Thoracic aorta (tissue), 2 donors: ENCODE measurements around the gene DLG4. TPM values are rescaled to one million over a fixed set of nuclear protein-coding genes. Genes with fewer than 3 reads are reported as not detected.
A peak's percentile ranks its signal among the peaks of the same experiment; 100 is the strongest.

ENCODE experiments used
- ATAC-seq: fragments of 150-250 bp; one replicate; pipeline ENCODE4 v1.8.0; 2017; ENCODE audit warnings: low read depth; ENCODE audit not compliant: insufficient number of reproducible peaks, low FRiP score
- DNase-seq: peaks from one replicate; pipeline ENCODE4 v3.0.0-alpha.2; 2020; ENCODE audit warnings: low spot score
- H3K27ac ChIP-seq, 2 donors: fragments of 200-600 bp; sonication (generic); 1 replicate in 1 of 2; 2 replicates in 1 of 2; pipeline ENCODE4 v1.5.1; 2016; ENCODE audit warnings: mild to moderate bottlenecking in 2 of 2, moderate library complexity in 2 of 2
- H3K27me3 ChIP-seq: fragments of 200-600 bp; sonication (generic); replicated peaks from 2 replicates; pipeline ENCODE4 v1.6.0; 2016; ENCODE audit warnings: mild to moderate bottlenecking; ENCODE audit not compliant: insufficient read depth
- H3K36me3 ChIP-seq: fragments of 200-600 bp; sonication (generic); one replicate; pipeline ENCODE4 v1.5.1; 2016
- H3K4me1 ChIP-seq, 2 donors: fragments of 200-600 bp; sonication (generic); 1 replicate in 1 of 2; 2 replicates in 1 of 2; pipeline versions ENCODE4 v1.5.1 to v1.6.0; 2016; ENCODE audit warnings: low read depth in 2 of 2, mild to moderate bottlenecking in 1 of 2; ENCODE audit not compliant: control insufficient read depth in 1 of 2
- H3K4me3 ChIP-seq: fragments of 200-600 bp; sonication (generic); 2 replicates; pipeline ENCODE4 v1.5.1; 2016; ENCODE audit warnings: mild to moderate bottlenecking
- H3K9me3 ChIP-seq: fragments of 200-600 bp; sonication (generic); 2 replicates; pipeline ENCODE4 v1.5.1; 2016
- CTCF ChIP-seq: fragments of 200-600 bp; sonication (generic); IDR thresholded peaks from one replicate; pipeline ENCODE4 v1.5.1; 2019; ENCODE audit warnings: antibody characterized with exemption
- total RNA-seq, 2 donors: library from RNA; depleted of rRNA; stranded (reverse); fragments of >200 nt; gene quantifications; one replicate each; pipeline versions ENCODE4 v1.1.0 to v1.2.3, GENCODE V29; 2016

The DLG4 gene
- total RNA-seq, 2 donors from 2014 or later, result 14.0 to 14.8 TPM

- no peak overlapping the region for H3K27ac ChIP-seq
These were observed 12.3 kb downstream of the DLG4 start for GRCh38 chr17:7207120-7208001.

GRCh38 chr17:7205561-7205960 lies 14.1 kb downstream of the DLG4 start:
- no peaks in the 10 kb centered on the region for H3K9me3 ChIP-seq
- H3K36me3 ChIP-seq, result peaks cover 9% of the 10 kb centered on the region
- H3K4me1 ChIP-seq, result peaks cover 0 to 8% of the 10 kb centered on the region in 2 donors
- peak overlapping the region in 1 of 2 donors; percentile 42 for H3K27ac ChIP-seq
- no peak for TF ChIP-seq CTCF
- no peak for ATAC-seq
- H3K4me3 ChIP-seq, result peak overlapping the region; percentile 78
- DNase-seq, result no peak
- H3K27me3 ChIP-seq, result no peaks in the 10 kb centered on the region

More at GRCh38 chr17:7207120-7208001, 12.3 kb downstream of the DLG4 start:
- no peak for ATAC-seq
- TF ChIP-seq CTCF, result no peak
- Histone ChIP-seq H3K36me3 (peaks cover 9% of the 10 kb centered on the region), H3K4me3 (no peak overlapping the region), H3K4me1 (peaks cover 0 to 8% of the 10 kb centered on the region in 2 donors), H3K27me3 (no peaks in the 10 kb centered on the region), H3K9me3 (no peaks in the 10 kb centered on the region)
- no peak for DNase-seq

GRCh38 chr17:7204828-7205461 lies 14.7 kb downstream of the DLG4 start:
- Histone ChIP-seq H3K9me3 (no peaks in the 10 kb centered on the region), H3K4me1 (peaks cover 0 to 8% of the 10 kb centered on the region in 2 donors), H3K27me3 (no peaks in the 10 kb centered on the region), H3K4me3 (peak overlapping the region; percentile 78), H3K27ac (peak overlapping the region in 1 of 2 donors; percentile 42), H3K36me3 (peaks cover 9% of the 10 kb centered on the region)
- ATAC-seq, result peak; percentile 68
- TF ChIP-seq CTCF, result no peak
- DNase-seq, result peak; percentile 56

GRCh38 chr17:7204336-7204735 lies 15.3 kb downstream of the DLG4 start:
- Histone ChIP-seq H3K27me3 (no peaks in the 10 kb centered on the region), H3K4me1 (peaks cover 0 to 8% of the 10 kb centered on the region in 2 donors), H3K9me3 (no peaks in the 10 kb centered on the region), H3K36me3 (peaks cover 9% of the 10 kb centered on the region), H3K27ac (peak overlapping the region in 1 of 2 donors; percentile 42), H3K4me3 (peak overlapping the region; percentile 78)
- DNase-seq (no peak), ATAC-seq (peak; percentile 46)
- TF ChIP-seq CTCF, result no peak

- no peak overlapping the region for H3K27ac ChIP-seq
- DNase-seq, result no peak
- H3K4me1 ChIP-seq, result peaks cover 0 to 8% of the 10 kb centered on the region in 2 donors
- H3K4me3 ChIP-seq, result no peak overlapping the region
- peaks cover 9% of the 10 kb centered on the region for H3K36me3 ChIP-seq
- TF ChIP-seq CTCF, result no peak
- no peaks in the 10 kb centered on the region for H3K27me3 ChIP-seq
- no peaks in the 10 kb centered on the region for H3K9me3 ChIP-seq
- ATAC-seq, result no peak
These were observed 16.2 kb downstream of the DLG4 start for GRCh38 chr17:7203391-7203790.
